Erythroblast (primary cell): ENCODE data around the gene DNAJC17.

Experiments
- GATA1 ChIP-seq: IDR thresholded peaks from 2 replicates; pipeline ENCODE4 v1.6.1; 2011; ENCODE audit warnings: low read depth, mild to moderate bottlenecking, control low read depth, low read length, moderate library complexity
- POLR2A ChIP-seq: IDR thresholded peaks from 2 replicates; pipeline ENCODE4 v1.6.1; 2011; ENCODE audit warnings: mild to moderate bottlenecking, low read length

- TF ChIP-seq POLR2A (no peak), GATA1 (no peak)
Observed at GRCh38 chr15:40847223-40847961, 40.1 kb upstream of the DNAJC17 start.
